Fibroblast of peridontal ligament (primary cell): ENCODE measurements around the gene SPZ1.
"Not testable (repeated sequence)": the region's sequence is repeated elsewhere in the genome, so short reads cannot be mapped to it uniquely, and the experiment has no call there.

ENCODE experiments used
- DNase-seq: peaks from one replicate; pipeline ENCODE4 v3.0.0-alpha.2; 2010; ENCODE audit errors: extremely low read depth

Gene SPZ1

GRCh38 chr5:80337379-80337778, 17.6 kb downstream of the SPZ1 start:
- no peak for DNase-seq

GRCh38 chr5:80339116-80339515, 19.3 kb downstream of the SPZ1 start:
- no peak for DNase-seq

- DNase-seq, result no peak
Measured at GRCh38 chr5:80341016-80341775, 21.4 kb downstream of the SPZ1 start.

GRCh38 chr5:80343067-80343466, 23.3 kb downstream of the SPZ1 start:
- DNase-seq, result no peak

- no peak for DNase-seq
Measured at GRCh38 chr5:80346055-80346454, 26.3 kb downstream of the SPZ1 start.

- no peak for DNase-seq
Measured at GRCh38 chr5:80348171-80348570, 28.4 kb downstream of the SPZ1 start.

GRCh38 chr5:80351019-80351418, 31.2 kb downstream of the SPZ1 start:
- DNase-seq, result not testable (repeated sequence)

GRCh38 chr5:80355686-80356085, 35.9 kb downstream of the SPZ1 start:
- DNase-seq, result no peak

GRCh38 chr5:80357671-80358070, 37.9 kb downstream of the SPZ1 start:
- no peak for DNase-seq

GRCh38 chr5:80360914-80361444, 41.2 kb downstream of the SPZ1 start:
- no peak for DNase-seq

GRCh38 chr5:80364892-80365291, 45.1 kb downstream of the SPZ1 start:
- no peak for DNase-seq

- DNase-seq, result no peak
Measured at GRCh38 chr5:80368661-80369480, 49.1 kb downstream of the SPZ1 start.

GRCh38 chr5:80369521-80369920, 49.7 kb downstream of the SPZ1 start:
- no peak for DNase-seq

GRCh38 chr5:80370390-80370789, 50.6 kb downstream of the SPZ1 start:
- no peak for DNase-seq
